ENCODE measurements around the gene ZNF469. TPM values are rescaled to one million over a fixed set of nuclear protein-coding genes. Genes with fewer than 3 reads are reported as not detected.
A peak's percentile ranks its signal among the peaks of the same experiment; 100 is the strongest.

ZNF469 gene
- total and polyA plus RNA-seq, 9 of the 15 experiments (the other 6 are each of a cell fraction or from before 2014, with no cell fraction given), result 0.01 to 0.04 TPM; not detected in 7

DNA sequence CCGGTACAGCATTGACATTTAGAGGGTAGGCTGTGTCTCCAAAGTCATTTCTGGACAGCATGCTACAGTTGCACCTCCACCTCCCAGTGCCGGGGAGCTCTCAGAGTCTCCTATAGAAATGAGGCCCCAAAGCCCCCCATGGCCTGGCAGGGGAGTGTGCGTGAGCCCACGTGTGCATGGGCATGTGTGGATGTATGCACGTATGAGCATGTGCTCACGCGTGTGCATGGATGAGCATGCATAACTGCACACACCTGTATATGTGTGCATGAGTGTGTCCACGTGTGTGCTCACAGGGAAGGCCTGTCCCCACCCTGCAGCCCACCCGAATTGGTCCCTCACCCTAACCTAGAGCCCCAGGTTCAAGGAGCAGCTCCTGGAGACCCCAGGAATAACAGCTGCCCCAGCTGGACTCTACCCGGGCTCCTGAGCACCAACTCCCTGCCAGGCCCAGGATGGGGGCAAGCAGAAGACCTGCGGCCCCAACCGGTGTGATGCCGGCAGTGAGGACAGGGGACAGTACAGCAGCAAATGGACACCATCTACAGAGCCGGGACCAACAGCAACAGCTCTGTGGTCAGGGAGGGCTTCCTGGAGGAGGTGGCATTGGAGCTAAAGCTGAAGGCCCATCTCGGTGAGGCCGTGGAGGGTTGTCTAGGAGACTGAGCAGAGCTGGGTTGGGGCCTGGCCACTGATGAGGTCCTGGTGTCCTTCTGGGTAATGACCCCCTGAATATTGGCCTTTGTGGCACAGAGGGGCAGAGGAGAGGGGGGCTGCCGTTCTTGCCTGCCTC is 35.1 kb downstream of the ZNF469 start:
- TF ChIP-seq, protein P1, sequence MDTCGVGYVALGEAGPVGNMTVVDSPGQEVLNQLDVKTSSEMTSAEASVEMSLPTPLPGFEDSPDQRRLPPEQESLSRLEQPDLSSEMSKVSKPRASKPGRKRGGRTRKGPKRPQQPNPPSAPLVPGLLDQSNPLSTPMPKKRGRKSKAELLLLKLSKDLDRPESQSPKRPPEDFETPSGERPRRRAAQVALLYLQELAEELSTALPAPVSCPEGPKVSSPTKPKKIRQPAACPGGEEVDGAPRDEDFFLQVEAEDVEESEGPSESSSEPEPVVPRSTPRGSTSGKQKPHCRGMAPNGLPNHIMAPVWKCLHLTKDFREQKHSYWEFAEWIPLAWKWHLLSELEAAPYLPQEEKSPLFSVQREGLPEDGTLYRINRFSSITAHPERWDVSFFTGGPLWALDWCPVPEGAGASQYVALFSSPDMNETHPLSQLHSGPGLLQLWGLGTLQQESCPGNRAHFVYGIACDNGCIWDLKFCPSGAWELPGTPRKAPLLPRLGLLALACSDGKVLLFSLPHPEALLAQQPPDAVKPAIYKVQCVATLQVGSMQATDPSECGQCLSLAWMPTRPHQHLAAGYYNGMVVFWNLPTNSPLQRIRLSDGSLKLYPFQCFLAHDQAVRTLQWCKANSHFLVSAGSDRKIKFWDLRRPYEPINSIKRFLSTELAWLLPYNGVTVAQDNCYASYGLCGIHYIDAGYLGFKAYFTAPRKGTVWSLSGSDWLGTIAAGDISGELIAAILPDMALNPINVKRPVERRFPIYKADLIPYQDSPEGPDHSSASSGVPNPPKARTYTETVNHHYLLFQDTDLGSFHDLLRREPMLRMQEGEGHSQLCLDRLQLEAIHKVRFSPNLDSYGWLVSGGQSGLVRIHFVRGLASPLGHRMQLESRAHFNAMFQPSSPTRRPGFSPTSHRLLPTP (IDR thresholded peaks at IDR 0.05; ENCODE audit: borderline replicate concordance, extremely low read depth, insufficient read length), result peak; percentile 56
- TF ChIP-seq, protein P2, sequence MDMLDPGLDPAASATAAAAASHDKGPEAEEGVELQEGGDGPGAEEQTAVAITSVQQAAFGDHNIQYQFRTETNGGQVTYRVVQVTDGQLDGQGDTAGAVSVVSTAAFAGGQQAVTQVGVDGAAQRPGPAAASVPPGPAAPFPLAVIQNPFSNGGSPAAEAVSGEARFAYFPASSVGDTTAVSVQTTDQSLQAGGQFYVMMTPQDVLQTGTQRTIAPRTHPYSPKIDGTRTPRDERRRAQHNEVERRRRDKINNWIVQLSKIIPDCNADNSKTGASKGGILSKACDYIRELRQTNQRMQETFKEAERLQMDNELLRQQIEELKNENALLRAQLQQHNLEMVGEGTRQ (CRISPR knock-in tag; IDR thresholded peaks at IDR 0.05), result no peak
- peak; percentile 99 for TF ChIP-seq ZFP36 (IDR thresholded peaks at IDR 0.05; ENCODE audit: low read depth, low read length, partially characterized antibody)
- peak; percentile 87 for TF ChIP-seq RBM25 (IDR thresholded peaks at IDR 0.05; ENCODE audit: low read depth, low read length, severe bottlenecking)
- no peak for TF ChIP-seq BRD9 (IDR thresholded peaks at IDR 0.05; ENCODE audit: low read depth, partially characterized antibody)
- peak; percentile 88 for TF ChIP-seq PTBP1 (IDR thresholded peaks at IDR 0.05; ENCODE audit: low read depth, low read length)
- no peak for TF ChIP-seq ZC3H4 (CRISPR knock-in tag; IDR thresholded peaks at IDR 0.05; ENCODE audit: borderline replicate concordance)
- TF ChIP-seq CBX1 (IDR thresholded peaks at IDR 0.05; ENCODE audit: low read depth), result 0 out of 2 replicates have a peak, but pooled peaks have one; percentile 50
- TF ChIP-seq ZNF436 (CRISPR knock-in tag; IDR thresholded peaks at IDR 0.05), result peak; percentile 84
- peak; percentile 86 for TF ChIP-seq BCOR (IDR thresholded peaks at IDR 0.05)
- TF ChIP-seq RCOR1 (IDR thresholded peaks at IDR 0.05; ENCODE audit: borderline replicate concordance in 1 of 2, low read depth in 2 of 2, low read length in 2 of 2), result 0 out of 4 replicates have a peak, but pooled peaks of 1 of the 2 experiments have one; percentile 26
- TF ChIP-seq SMARCA5 (IDR thresholded peaks at IDR 0.05), result peak; percentile 39; the same call in 1 of the 2 replicates
- TF ChIP-seq KDM1A (IDR thresholded peaks at IDR 0.05), result peak in 1 of 2 experiments; percentile 43; a peak in 1 of 4 replicates
- Histone ChIP-seq H3K4me2 (ENCODE audit: insufficient read depth, low read length) (no peak overlapping the region), H3K4me1 (replicated peaks in 1 of 2; ENCODE audit: control insufficient read depth in 2 of 2, insufficient read depth in 2 of 2, low read length in 2 of 2) (peaks cover 3 to 51% of the 10 kb centered on the region in 2 experiments; a peak in 3 of 5 replicates), H4K20me1 (replicated peaks; ENCODE audit: control insufficient read depth, insufficient read depth, low read length) (peaks cover 14% of the 10 kb centered on the region), H3K9me3 (replicated peaks; ENCODE audit: control insufficient read depth, insufficient read depth, low read depth, low read length) (no peaks in the 10 kb centered on the region), H3K9ac (ENCODE audit: insufficient read depth in 1 of 2, low read depth in 2 of 2, low read length in 2 of 2) (no peak overlapping the region), H2AFZ (ENCODE audit: low read depth, low read length) (no peak overlapping the region), H3K27ac (ENCODE audit: extremely low read depth, low read depth, low read length) (no peak overlapping the region), H3K4me3 (no peak overlapping the region), H3K36me3 (ENCODE audit: control insufficient read depth, insufficient read depth, low read length) (no peaks in the 10 kb centered on the region), H3K27me3 (ENCODE audit: control insufficient read depth in 2 of 2, insufficient read depth in 2 of 2, low read length in 2 of 2) (peaks cover 0 to 53% of the 10 kb centered on the region in 2 experiments; a peak in 2 of 5 replicates), H3K79me2 (ENCODE audit: control insufficient read depth, insufficient read depth, low read length) (no peaks in the 10 kb centered on the region), H3K9me1 (ENCODE audit: control insufficient read depth, insufficient read depth, low read length) (no peaks in the 10 kb centered on the region)
- in situ Hi-C loops (cut with MboI), result no loop called here
- 17% methylated on average over 16 of the region's 17 CpGs for WGBS (ENCODE audit: insufficient coverage, low coverage, missing lambda C conversion rate)
- ATAC-seq, result no peak
- intact Hi-C loops (cut with micrococcal nuclease), result no loop called here
- BruUV-seq (replicated peaks), result no TSS peak
- DNase-seq (ENCODE audit: extremely low read depth in 1 of 4, low spot score in 3 of 4), result no peak
- CTCF ChIA-PET (ENCODE audit: low intra/inter-chr PET ratio), result interaction anchor here (0.6 kb wide), 1 partner anchor 605 kb away, joined by 3 read pairs; no protein-coding TSS in a partner anchor
- POLR2A ChIA-PET, result interaction anchor here (0.6 to 0.7 kb wide), 3 partner anchors 9 to 37 kb away, joined by 3 to 4 read pairs (median 3); no protein-coding TSS in a partner anchor
- FAIRE-seq, result no peak

Data from K562 (cell line).